ENCODE results near the gene HTT.

HTT gene

DNA sequence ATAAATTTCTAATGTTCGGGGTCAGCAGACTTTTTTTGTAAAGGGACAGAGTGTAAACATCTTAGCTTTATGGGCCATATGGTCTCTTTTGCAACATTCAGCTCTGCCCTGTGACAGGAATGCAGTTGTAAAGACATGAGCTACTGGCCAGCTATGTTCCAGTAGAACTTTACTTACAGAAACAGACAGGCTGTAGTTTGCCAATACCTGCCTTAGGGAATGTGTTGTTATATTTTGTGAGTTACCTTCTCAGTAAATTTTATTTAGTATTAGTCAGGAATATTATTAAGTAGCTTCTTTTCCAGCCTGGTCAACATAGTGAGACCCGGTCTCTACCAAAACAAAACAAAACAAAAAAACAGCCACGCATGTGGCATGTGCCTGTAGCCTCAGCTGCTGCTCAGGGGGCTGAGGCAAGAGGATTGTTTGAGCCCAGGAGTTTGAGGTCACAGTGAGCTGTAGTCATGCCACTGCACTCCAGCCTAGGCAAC is 48.7 kb downstream of the HTT start:
- H3K9me3 ChIP-seq (ENCODE audit: insufficient read depth, low read depth, low read length) = no peaks in the 10 kb centered on the region
- H3K36me3 ChIP-seq (ENCODE audit: insufficient read depth, low read length) = peaks cover 65% of the 10 kb centered on the region; the same call in 1 of the 2 replicates
- peaks cover 12% of the 10 kb centered on the region; the same call in 1 of the 2 replicates for H3F3A ChIP-seq (ENCODE audit: low read depth)
- no peaks in the 10 kb centered on the region for H3K27me3 ChIP-seq (ENCODE audit: insufficient read depth, low read length, poor library complexity, severe bottlenecking)
- H3K79me2 ChIP-seq (ENCODE audit: insufficient read depth, low read length) = no peaks in the 10 kb centered on the region
- peaks cover 25% of the 10 kb centered on the region for H3K4me1 ChIP-seq (ENCODE audit: insufficient read depth, low read length, poor library complexity, severe bottlenecking)
- H3K4me2 ChIP-seq (ENCODE audit: low read depth, low read length, poor library complexity, severe bottlenecking) = peak overlapping the region; percentile 15
- H2AFZ ChIP-seq (ENCODE audit: low read length) = no peak overlapping the region
- H3K9ac ChIP-seq (ENCODE audit: low read depth, low read length, poor library complexity, severe bottlenecking) = no peak overlapping the region
- no peak overlapping the region for H3K4me3 ChIP-seq (ENCODE audit: low read length, poor library complexity, severe bottlenecking)
- H4K20me1 ChIP-seq (ENCODE audit: insufficient read depth, low read length, poor library complexity, severe bottlenecking) = no peaks in the 10 kb centered on the region
- TF ChIP-seq, protein P1, sequence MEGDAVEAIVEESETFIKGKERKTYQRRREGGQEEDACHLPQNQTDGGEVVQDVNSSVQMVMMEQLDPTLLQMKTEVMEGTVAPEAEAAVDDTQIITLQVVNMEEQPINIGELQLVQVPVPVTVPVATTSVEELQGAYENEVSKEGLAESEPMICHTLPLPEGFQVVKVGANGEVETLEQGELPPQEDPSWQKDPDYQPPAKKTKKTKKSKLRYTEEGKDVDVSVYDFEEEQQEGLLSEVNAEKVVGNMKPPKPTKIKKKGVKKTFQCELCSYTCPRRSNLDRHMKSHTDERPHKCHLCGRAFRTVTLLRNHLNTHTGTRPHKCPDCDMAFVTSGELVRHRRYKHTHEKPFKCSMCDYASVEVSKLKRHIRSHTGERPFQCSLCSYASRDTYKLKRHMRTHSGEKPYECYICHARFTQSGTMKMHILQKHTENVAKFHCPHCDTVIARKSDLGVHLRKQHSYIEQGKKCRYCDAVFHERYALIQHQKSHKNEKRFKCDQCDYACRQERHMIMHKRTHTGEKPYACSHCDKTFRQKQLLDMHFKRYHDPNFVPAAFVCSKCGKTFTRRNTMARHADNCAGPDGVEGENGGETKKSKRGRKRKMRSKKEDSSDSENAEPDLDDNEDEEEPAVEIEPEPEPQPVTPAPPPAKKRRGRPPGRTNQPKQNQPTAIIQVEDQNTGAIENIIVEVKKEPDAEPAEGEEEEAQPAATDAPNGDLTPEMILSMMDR (conservative IDR thresholded peaks at IDR 0.05; ENCODE audit: low read length) = no peak
- TF ChIP-seq EZH2phosphoT487 (IDR thresholded peaks at IDR 0.05; ENCODE audit: borderline replicate concordance) = no peak
- no peaks in the 10 kb centered on the region for H3K9me2 ChIP-seq (replicated peaks; ENCODE audit: low read depth, low read length)

DNA sequence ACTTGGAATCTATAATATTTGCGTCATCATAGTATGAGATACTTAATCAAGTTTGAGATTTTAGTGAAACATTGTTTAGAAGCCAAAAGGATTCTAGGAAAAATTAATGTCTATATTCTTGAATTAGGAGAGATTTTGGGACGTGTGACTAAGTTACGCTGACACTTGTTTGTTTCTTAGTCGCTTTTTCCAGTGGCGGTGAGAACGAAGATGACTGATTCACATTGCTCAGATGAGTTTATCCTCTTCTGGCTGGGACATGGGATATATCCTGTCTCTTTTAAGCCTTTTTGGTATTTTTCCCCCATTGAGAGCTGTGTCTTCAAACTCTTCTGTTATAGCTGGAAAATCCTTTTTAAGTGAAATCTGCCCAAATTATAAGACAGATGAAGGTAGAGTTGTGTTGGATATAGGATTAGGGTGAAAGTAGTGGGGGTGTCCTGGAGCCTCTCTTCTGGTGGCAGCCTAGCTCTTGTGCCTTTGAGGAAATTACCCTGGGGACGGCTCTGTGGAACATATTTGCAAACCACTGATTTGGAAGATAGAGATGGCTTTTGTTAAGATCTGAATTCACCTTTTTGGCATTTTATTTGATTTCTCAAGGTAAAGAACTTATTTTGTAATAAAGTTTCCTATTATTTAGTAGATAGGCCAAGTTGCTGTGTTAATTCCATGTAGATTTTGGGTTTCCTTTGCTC is 49.7 kb downstream of the HTT start:
- Histone ChIP-seq H2AFZ (ENCODE audit: low read length) (no peak overlapping the region), H3F3A (ENCODE audit: low read depth) (peaks cover 12% of the 10 kb centered on the region; the same call in 1 of the 2 replicates), H4K20me1 (ENCODE audit: insufficient read depth, low read length, poor library complexity, severe bottlenecking) (no peaks in the 10 kb centered on the region), H3K27me3 (ENCODE audit: insufficient read depth, low read length, poor library complexity, severe bottlenecking) (no peaks in the 10 kb centered on the region), H3K9me2 (replicated peaks; ENCODE audit: low read depth, low read length) (no peaks in the 10 kb centered on the region), H3K9me3 (ENCODE audit: insufficient read depth, low read depth, low read length) (no peaks in the 10 kb centered on the region), H3K79me2 (ENCODE audit: insufficient read depth, low read length) (no peaks in the 10 kb centered on the region), H3K4me2 (ENCODE audit: low read depth, low read length, poor library complexity, severe bottlenecking) (no peak overlapping the region), H3K36me3 (ENCODE audit: insufficient read depth, low read length) (peaks cover 66% of the 10 kb centered on the region; the same call in 1 of the 2 replicates), H3K4me1 (ENCODE audit: insufficient read depth, low read length, poor library complexity, severe bottlenecking) (peaks cover 25% of the 10 kb centered on the region), H3K4me3 (ENCODE audit: low read length, poor library complexity, severe bottlenecking) (no peak overlapping the region), H3K9ac (ENCODE audit: low read depth, low read length, poor library complexity, severe bottlenecking) (no peak overlapping the region)
- TF ChIP-seq EZH2phosphoT487 (IDR thresholded peaks at IDR 0.05; ENCODE audit: borderline replicate concordance) = no peak
- TF ChIP-seq, protein P1 (conservative IDR thresholded peaks at IDR 0.05; ENCODE audit: low read length) = no peak

DNA sequence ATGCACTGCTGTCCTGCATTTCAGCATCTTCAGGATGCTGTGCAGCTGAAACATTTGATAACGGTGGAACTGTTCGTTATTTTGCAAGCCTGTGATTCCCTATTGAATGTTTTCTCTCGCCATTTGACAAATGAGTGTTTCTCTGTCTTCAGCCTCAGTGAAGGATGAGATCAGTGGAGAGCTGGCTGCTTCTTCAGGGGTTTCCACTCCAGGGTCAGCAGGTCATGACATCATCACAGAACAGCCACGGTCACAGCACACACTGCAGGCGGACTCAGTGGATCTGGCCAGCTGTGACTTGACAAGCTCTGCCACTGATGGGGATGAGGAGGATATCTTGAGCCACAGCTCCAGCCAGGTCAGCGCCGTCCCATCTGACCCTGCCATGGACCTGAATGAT is 52.6 kb downstream of the HTT start:
- H3F3A ChIP-seq (ENCODE audit: low read depth) = peaks cover 6% of the 10 kb centered on the region; the same call in 1 of the 2 replicates
- H3K79me2 ChIP-seq (ENCODE audit: insufficient read depth, low read length) = no peaks in the 10 kb centered on the region
- peaks cover 67% of the 10 kb centered on the region; the same call in 1 of the 2 replicates for H3K36me3 ChIP-seq (ENCODE audit: insufficient read depth, low read length)
- H4K20me1 ChIP-seq (ENCODE audit: insufficient read depth, low read length, poor library complexity, severe bottlenecking) = no peaks in the 10 kb centered on the region
- no peaks in the 10 kb centered on the region for H3K9me2 ChIP-seq (replicated peaks; ENCODE audit: low read depth, low read length)
- H3K9me3 ChIP-seq (ENCODE audit: insufficient read depth, low read depth, low read length) = no peaks in the 10 kb centered on the region
- H3K4me1 ChIP-seq (ENCODE audit: insufficient read depth, low read length, poor library complexity, severe bottlenecking) = peaks cover 15% of the 10 kb centered on the region
- no peak overlapping the region for H3K4me2 ChIP-seq (ENCODE audit: low read depth, low read length, poor library complexity, severe bottlenecking)
- H3K4me3 ChIP-seq (ENCODE audit: low read length, poor library complexity, severe bottlenecking) = no peak overlapping the region
- H2AFZ ChIP-seq (ENCODE audit: low read length) = no peak overlapping the region
- TF ChIP-seq, protein P1 (conservative IDR thresholded peaks at IDR 0.05; ENCODE audit: low read length) = no peak
- no peak for TF ChIP-seq EZH2phosphoT487 (IDR thresholded peaks at IDR 0.05; ENCODE audit: borderline replicate concordance)
- no peaks in the 10 kb centered on the region for H3K27me3 ChIP-seq (ENCODE audit: insufficient read depth, low read length, poor library complexity, severe bottlenecking)
- no peak overlapping the region for H3K9ac ChIP-seq (ENCODE audit: low read depth, low read length, poor library complexity, severe bottlenecking)

Measured in Loucy (cell line).